ENCODE measurements around the gene IL34. TPM values are rescaled to one million over a fixed set of nuclear protein-coding genes. Genes with fewer than 3 reads are reported as not detected.

The IL34 gene
- total and polyA plus RNA-seq, 2 of the 13 experiments (the other 11 are each of a cell fraction or from before 2014, with no cell fraction given) = 1.2 to 1.3 TPM

GRCh38 chr16:70656065-70656711, 9.8 kb downstream of the IL34 start:
- ChIA-PET POLR2A (interaction anchor here (1.0 to 2.1 kb wide), 4 partner anchors 27 to 115 kb away, joined by 3 to 6 read pairs (median 4); no protein-coding TSS in a partner anchor), CTCF (ENCODE audit: low intra/inter-chr PET ratio, low total read pairs) (interaction anchor here (0.6 to 1.8 kb wide), 3 partner anchors 82 to 329 kb away, joined by 3 to 17 read pairs (median 7); no protein-coding TSS in a partner anchor)
- 38% methylated on average over 8 of the region's 8 CpGs for WGBS (ENCODE audit: low lambda C conversion rate)
- Histone ChIP-seq H3K9me3 (ENCODE audit: low read length) (no peaks in the 10 kb centered on the region), H3K27me3 (ENCODE audit: control insufficient read depth in 1 of 2, insufficient read depth in 2 of 2, low read length in 2 of 2) (peaks cover 1 to 5% of the 10 kb centered on the region in 2 experiments; a peak in 2 of 5 replicates), H3K79me2 (ENCODE audit: insufficient read depth, low read length) (no peaks in the 10 kb centered on the region), H3K36me3 (replicated peaks in 1 of 2; ENCODE audit: control insufficient read depth in 1 of 2, insufficient read depth in 2 of 2, low read length in 2 of 2) (no peaks in the 10 kb centered on the region), H3K4me3 (replicated peaks in 1 of 3; ENCODE audit: insufficient read depth in 1 of 3, low read depth in 2 of 3, low read length in 3 of 3) (peak overlapping the region; percentile 8 to 67 (median 39); a peak in 5 of 6 replicates), H3K4me1 (ENCODE audit: insufficient read depth, low read length) (peaks cover 43% of the 10 kb centered on the region), H3K9ac (ENCODE audit: insufficient read depth, low read depth, low read length) (peak overlapping the region; percentile 48), H2AFZ (ENCODE audit: low read length) (peak overlapping the region; percentile 55), H4K20me1 (ENCODE audit: insufficient read depth, low read length) (no peaks in the 10 kb centered on the region), H3K4me2 (ENCODE audit: low read depth, low read length) (peak overlapping the region; percentile 80), H3K27ac (ENCODE audit: extremely low read length, insufficient read depth, low read length) (no peak overlapping the region)
- FAIRE-seq (no peak), ATAC-seq (no peak), DNase-seq (ENCODE audit: low spot score) (no peak)
- intact Hi-C loops (cut with micrococcal nuclease; ENCODE audit: unreplicated experiment) (loop anchor here (1.0 kb wide), 1 partner anchor 115 kb away; no protein-coding TSS in a partner anchor), in situ Hi-C loops (cut with HindIII; ENCODE audit: extremely low pct_ligation_motif_present, low pct_unique_long_range_greater_than_20kb) (loop anchor here (5.0 kb wide), 1 partner anchor 111 kb away; no protein-coding TSS in a partner anchor)
- no TSS peak for BruUV-seq (replicated peaks)
- TF ChIP-seq CBX5 (CRISPR knock-in tag; IDR thresholded peaks at IDR 0.05; ENCODE audit: borderline replicate concordance) (no peak), BCL3 (CRISPR knock-in tag; IDR thresholded peaks at IDR 0.05) (no peak), ZNF138 (CRISPR knock-in tag; IDR thresholded peaks at IDR 0.05; ENCODE audit: low read depth) (0 out of 2 replicates have a peak, but pooled peaks have one; percentile 10), KDM6A (CRISPR knock-in tag; IDR thresholded peaks at IDR 0.05; ENCODE audit: low read depth) (no peak), DPF2 (CRISPR knock-in tag; IDR thresholded peaks at IDR 0.05; ENCODE audit: borderline replicate concordance, low read depth) (peak; percentile 39; the same call in 1 of the 2 replicates), NR2C2 (CRISPR knock-in tag; IDR thresholded peaks at IDR 0.05; ENCODE audit: borderline replicate concordance) (0 out of 2 replicates have a peak, but pooled peaks have one; percentile 59), U2AF2 (IDR thresholded peaks at IDR 0.05; ENCODE audit: low read depth, low read length) (0 out of 2 replicates have a peak, but pooled peaks have one; percentile 18), NFKBIZ (CRISPR knock-in tag; IDR thresholded peaks at IDR 0.05) (no peak), SMYD3 (CRISPR knock-in tag; IDR thresholded peaks at IDR 0.05) (no peak), ZNF362 (CRISPR knock-in tag; IDR thresholded peaks at IDR 0.05; ENCODE audit: borderline replicate concordance) (no peak), ARID4A (CRISPR knock-in tag; IDR thresholded peaks at IDR 0.05; ENCODE audit: borderline replicate concordance) (no peak), RFXANK (CRISPR knock-in tag; IDR thresholded peaks at IDR 0.05) (no peak), TCF7 (IDR thresholded peaks at IDR 0.05; ENCODE audit: low read depth) (no peak), POGK (CRISPR knock-in tag; conservative IDR thresholded peaks at IDR 0.05) (no peak), ZNF224 (CRISPR knock-in tag; IDR thresholded peaks at IDR 0.05) (0 out of 2 replicates have a peak, but pooled peaks have one; percentile 61)
